RWPE1 (cell line): ENCODE data around the gene SKA2.

Experiments used
- CTCF ChIA-PET: fragments of 350-600 bp; sonication (Branson Sonifier 250); formaldehyde crosslinking; extraction: SDS; loops from one replicate; lab custom pipeline; 2021; lab: Yijun Ruan, JAX
- POLR2A ChIA-PET: fragments of 400-600 bp; formaldehyde crosslinking; extraction: SDS; loops from one replicate; lab custom pipeline; 2020; ENCODE audit warnings: antibody characterized with exemption; ENCODE audit not compliant: low non-redundant PET; lab: Yijun Ruan, JAX
- DNase-seq: peaks from one replicate; pipeline ENCODE4 v3.0.0; 2012; ENCODE audit warnings: low spot score
- H3K27ac ChIP-seq: fragments of 450-650 bp; 2 replicates; pipeline ENCODE4 v1.5.1; 2017
- TF ChIP-seq, protein P1 (sequence below): fragments of 450-650 bp; conservative IDR thresholded peaks from 2 replicates; pipeline ENCODE4 v1.5.1; 2017; ENCODE audit warnings: low read depth, mild to moderate bottlenecking

Gene SKA2

GRCh38 chr17:59124665-59125064 is 30.3 kb downstream of the SKA2 start:
- CTCF ChIA-PET: interaction anchor here (0.6 to 0.9 kb wide), 2 partner anchors 9 to 154 kb away, joined by 3 to 4 read pairs; no protein-coding TSS in a partner anchor
- no peak for DNase-seq
- POLR2A ChIA-PET: interaction anchor here (0.6 kb wide), 1 partner anchor 47 kb away, joined by 5 read pairs; no protein-coding TSS in a partner anchor
- TF ChIP-seq, protein P1, sequence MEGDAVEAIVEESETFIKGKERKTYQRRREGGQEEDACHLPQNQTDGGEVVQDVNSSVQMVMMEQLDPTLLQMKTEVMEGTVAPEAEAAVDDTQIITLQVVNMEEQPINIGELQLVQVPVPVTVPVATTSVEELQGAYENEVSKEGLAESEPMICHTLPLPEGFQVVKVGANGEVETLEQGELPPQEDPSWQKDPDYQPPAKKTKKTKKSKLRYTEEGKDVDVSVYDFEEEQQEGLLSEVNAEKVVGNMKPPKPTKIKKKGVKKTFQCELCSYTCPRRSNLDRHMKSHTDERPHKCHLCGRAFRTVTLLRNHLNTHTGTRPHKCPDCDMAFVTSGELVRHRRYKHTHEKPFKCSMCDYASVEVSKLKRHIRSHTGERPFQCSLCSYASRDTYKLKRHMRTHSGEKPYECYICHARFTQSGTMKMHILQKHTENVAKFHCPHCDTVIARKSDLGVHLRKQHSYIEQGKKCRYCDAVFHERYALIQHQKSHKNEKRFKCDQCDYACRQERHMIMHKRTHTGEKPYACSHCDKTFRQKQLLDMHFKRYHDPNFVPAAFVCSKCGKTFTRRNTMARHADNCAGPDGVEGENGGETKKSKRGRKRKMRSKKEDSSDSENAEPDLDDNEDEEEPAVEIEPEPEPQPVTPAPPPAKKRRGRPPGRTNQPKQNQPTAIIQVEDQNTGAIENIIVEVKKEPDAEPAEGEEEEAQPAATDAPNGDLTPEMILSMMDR: no peak
- no peak overlapping the region for H3K27ac ChIP-seq

- peak overlapping the region; percentile 75 for H3K27ac ChIP-seq
Measured at GRCh38 chr17:59121901-59122480, 33.0 kb downstream of the SKA2 start.

DNA sequence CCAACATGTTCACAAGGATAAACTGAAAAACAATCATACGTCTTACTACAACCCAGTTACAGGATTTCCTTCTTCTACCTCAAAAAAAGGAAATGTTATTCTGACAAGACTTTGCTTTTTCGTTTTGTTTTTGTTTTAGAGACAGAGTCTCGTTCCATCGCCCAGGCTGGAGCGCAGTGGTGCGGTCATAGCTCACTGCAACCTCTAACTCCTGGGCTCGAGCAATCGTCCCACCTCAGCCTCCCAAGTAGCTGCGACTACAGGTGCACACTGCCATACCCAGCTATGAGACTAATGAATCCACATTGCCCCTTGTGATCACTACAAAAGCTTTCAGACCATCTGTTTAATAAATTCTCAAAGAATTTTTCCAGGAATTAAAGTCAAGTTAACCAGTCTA is 39.5 kb downstream of the SKA2 start:
- ChIA-PET POLR2A (interaction anchor here (0.6 kb wide), 1 partner anchor 22 kb away, joined by 16 read pairs; no protein-coding TSS in a partner anchor), CTCF (interaction anchor here (0.9 to 1.2 kb wide), 2 partner anchors 10 to 13 kb away, joined by 3 to 4 read pairs; no protein-coding TSS in a partner anchor)
- TF ChIP-seq, protein P1: no peak
- no peak overlapping the region for H3K27ac ChIP-seq
- no peak for DNase-seq

More at GRCh38 chr17:59121901-59122480, 33.0 kb downstream of the SKA2 start:
- DNase-seq: no peak
- ChIA-PET POLR2A (no interaction called here), CTCF (interaction anchor here (0.7 kb wide), 1 partner anchor 536 kb away, joined by 3 read pairs; no protein-coding TSS in a partner anchor)
- TF ChIP-seq, protein P1: no peak

DNA sequence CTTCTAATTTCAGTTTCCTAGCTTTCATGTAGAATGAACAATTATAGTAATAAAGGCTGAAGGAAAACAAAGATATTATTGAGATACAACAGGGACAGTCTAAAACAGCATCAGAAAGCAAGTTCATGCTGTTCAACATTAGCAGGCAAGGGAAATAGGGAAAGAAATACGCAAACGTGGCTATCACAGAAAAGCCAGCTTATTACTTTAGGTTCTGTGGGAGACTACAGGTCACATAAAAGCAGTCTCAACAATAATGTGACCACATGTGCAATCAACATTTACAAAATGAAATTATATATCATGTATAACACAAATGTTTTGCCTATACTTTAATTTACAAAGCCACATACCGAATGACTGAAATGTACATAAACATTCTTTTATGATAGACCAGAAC is 43.4 kb downstream of the SKA2 start:
- no peak overlapping the region for H3K27ac ChIP-seq
- ChIA-PET CTCF (interaction anchor here (0.7 kb wide), 1 partner anchor 86 kb away, joined by 3 read pairs; no protein-coding TSS in a partner anchor), POLR2A (no interaction called here)
- no peak for DNase-seq
- TF ChIP-seq, protein P1: no peak

GRCh38 chr17:59110973-59111372 is 44.0 kb downstream of the SKA2 start:
- H3K27ac ChIP-seq: no peak overlapping the region
- POLR2A ChIA-PET: no interaction called here

DNA sequence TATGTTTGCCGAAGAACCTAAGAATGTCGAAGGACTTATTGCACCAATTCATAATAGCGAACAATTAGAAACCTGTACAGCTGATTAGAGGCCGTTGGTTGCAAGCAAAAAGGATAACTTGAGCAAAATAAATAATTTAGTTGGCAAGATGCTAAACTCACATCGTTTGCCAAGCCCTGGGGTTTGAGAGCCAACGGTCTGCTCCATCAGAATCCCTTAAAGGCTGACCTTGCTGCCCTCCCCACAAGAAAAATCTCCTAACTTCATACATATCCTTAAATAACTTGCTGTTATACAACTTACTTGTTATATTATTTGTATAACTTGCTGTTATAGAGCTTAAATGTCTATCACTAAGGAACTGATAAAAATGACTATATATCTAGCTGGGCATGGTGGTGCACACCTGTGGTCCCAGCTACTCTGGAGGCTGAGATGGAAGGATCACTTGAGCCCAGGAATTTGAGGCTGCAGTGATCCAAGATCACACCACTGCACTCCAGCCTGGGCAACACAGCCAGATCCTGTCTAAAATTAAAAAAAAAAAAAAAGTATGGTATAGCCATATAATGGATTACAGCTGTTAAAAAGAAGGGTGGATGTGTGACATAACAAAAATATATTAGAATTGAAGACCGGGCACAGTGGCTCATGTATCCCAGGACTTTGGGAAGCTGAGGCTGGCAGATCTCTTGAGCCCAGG is 46.4 kb downstream of the SKA2 start:
- peak overlapping the region; percentile 98 for H3K27ac ChIP-seq
- POLR2A ChIA-PET: no interaction called here
- TF ChIP-seq, protein P1: no peak
- CTCF ChIA-PET: interaction anchor here (0.7 kb wide), 1 partner anchor 590 kb away, joined by 8 read pairs; no protein-coding TSS in a partner anchor
- DNase-seq: no peak

More at GRCh38 chr17:59110973-59111372, 44.0 kb downstream of the SKA2 start:
- CTCF ChIA-PET: interaction anchor here (0.7 kb wide), 1 partner anchor 87 kb away, joined by 3 read pairs; no protein-coding TSS in a partner anchor
- TF ChIP-seq, protein P1: no peak
- DNase-seq: no peak
